ENCODE results near the gene PRR16. TPM values are rescaled to one million over a fixed set of nuclear protein-coding genes. Genes with fewer than 3 reads are reported as not detected.

PRR16 gene
- total and polyA plus RNA-seq, 2 experiments from 2014 or later: 1.0 to 1.7 TPM

DNA sequence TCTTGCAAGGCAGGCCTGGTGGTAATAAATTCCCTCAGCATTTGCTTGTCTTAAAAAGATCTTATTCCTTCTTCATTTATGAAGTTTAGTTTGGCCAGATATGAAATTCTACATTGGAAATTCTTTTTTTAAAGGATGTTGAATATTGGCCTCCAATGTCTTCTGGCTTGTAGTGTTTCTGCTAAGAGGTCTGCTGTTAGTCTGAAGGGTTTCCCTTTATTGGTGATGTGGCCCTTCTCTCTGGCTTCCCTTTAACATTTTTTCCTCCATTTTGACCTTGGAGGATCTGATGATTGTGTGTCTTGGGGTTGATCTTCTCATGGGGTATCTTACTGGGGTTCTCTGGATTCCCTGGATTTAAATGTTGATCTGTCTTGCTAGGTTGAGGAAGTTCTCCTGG, 33.5 kb upstream of the PRR16 start:
- H3K9me2 ChIP-seq (ENCODE audit: insufficient read depth): no peaks in the 10 kb centered on the region; the same call in 1 of the 2 replicates
- Mint-ChIP-seq H3K27me3 (ENCODE audit: insufficient read depth, low read depth, poor library complexity) (no peaks in the 10 kb centered on the region), H3K27ac (no peak overlapping the region), H3K4me3 (no peak overlapping the region), H3K36me3 (ENCODE audit: low read depth) (peaks cover 25% of the 10 kb centered on the region; the same call in 2 of the 3 replicates), H3K9me3 (peaks cover 28% of the 10 kb centered on the region), H3K4me1 (peaks cover 4% of the 10 kb centered on the region; the same call in 2 of the 3 replicates)
- no peak for DNase-seq (ENCODE audit: low spot score)
- H3K27ac ChIP-seq (ENCODE audit: low read depth): no peak overlapping the region
- no peaks in the 10 kb centered on the region for H3K4me1 ChIP-seq (ENCODE audit: insufficient read depth)
- no peak overlapping the region for H3K4me3 ChIP-seq
- no peak overlapping the region for H3K4me2 ChIP-seq
- no peaks in the 10 kb centered on the region for H3F3A ChIP-seq (replicated peaks; ENCODE audit: low read depth)
- TF ChIP-seq ZNF331 (CRISPR knock-in tag; IDR thresholded peaks at IDR 0.05; ENCODE audit: low read depth) (no peak), NANOG (IDR thresholded peaks at IDR 0.05; ENCODE audit: borderline replicate concordance) (no peak), ZNF114 (CRISPR knock-in tag; IDR thresholded peaks at IDR 0.05) (no peak), POLR2AphosphoS5 (IDR thresholded peaks at IDR 0.05; ENCODE audit: low read depth) (no peak), REST (IDR thresholded peaks at IDR 0.05; ENCODE audit: unreplicated experiment) (no peak), EZH2 (IDR thresholded peaks at IDR 0.05; ENCODE audit: low read depth, unreplicated experiment) (no peak), EZH2phosphoT487 (IDR thresholded peaks at IDR 0.05; ENCODE audit: unreplicated experiment) (no peak), JUNB (IDR thresholded peaks at IDR 0.05; ENCODE audit: unreplicated experiment) (no peak), STAT1 (IDR thresholded peaks at IDR 0.05; ENCODE audit: unreplicated experiment) (no peak), CREB1 (CRISPR knock-in tag; IDR thresholded peaks at IDR 0.05; ENCODE audit: low read depth) (no peak)
- TF ChIP-seq, protein P1, sequence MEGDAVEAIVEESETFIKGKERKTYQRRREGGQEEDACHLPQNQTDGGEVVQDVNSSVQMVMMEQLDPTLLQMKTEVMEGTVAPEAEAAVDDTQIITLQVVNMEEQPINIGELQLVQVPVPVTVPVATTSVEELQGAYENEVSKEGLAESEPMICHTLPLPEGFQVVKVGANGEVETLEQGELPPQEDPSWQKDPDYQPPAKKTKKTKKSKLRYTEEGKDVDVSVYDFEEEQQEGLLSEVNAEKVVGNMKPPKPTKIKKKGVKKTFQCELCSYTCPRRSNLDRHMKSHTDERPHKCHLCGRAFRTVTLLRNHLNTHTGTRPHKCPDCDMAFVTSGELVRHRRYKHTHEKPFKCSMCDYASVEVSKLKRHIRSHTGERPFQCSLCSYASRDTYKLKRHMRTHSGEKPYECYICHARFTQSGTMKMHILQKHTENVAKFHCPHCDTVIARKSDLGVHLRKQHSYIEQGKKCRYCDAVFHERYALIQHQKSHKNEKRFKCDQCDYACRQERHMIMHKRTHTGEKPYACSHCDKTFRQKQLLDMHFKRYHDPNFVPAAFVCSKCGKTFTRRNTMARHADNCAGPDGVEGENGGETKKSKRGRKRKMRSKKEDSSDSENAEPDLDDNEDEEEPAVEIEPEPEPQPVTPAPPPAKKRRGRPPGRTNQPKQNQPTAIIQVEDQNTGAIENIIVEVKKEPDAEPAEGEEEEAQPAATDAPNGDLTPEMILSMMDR (conservative IDR thresholded peaks at IDR 0.05; ENCODE audit: low read depth in 2 of 2): no peak
- TF ChIP-seq, protein P2, sequence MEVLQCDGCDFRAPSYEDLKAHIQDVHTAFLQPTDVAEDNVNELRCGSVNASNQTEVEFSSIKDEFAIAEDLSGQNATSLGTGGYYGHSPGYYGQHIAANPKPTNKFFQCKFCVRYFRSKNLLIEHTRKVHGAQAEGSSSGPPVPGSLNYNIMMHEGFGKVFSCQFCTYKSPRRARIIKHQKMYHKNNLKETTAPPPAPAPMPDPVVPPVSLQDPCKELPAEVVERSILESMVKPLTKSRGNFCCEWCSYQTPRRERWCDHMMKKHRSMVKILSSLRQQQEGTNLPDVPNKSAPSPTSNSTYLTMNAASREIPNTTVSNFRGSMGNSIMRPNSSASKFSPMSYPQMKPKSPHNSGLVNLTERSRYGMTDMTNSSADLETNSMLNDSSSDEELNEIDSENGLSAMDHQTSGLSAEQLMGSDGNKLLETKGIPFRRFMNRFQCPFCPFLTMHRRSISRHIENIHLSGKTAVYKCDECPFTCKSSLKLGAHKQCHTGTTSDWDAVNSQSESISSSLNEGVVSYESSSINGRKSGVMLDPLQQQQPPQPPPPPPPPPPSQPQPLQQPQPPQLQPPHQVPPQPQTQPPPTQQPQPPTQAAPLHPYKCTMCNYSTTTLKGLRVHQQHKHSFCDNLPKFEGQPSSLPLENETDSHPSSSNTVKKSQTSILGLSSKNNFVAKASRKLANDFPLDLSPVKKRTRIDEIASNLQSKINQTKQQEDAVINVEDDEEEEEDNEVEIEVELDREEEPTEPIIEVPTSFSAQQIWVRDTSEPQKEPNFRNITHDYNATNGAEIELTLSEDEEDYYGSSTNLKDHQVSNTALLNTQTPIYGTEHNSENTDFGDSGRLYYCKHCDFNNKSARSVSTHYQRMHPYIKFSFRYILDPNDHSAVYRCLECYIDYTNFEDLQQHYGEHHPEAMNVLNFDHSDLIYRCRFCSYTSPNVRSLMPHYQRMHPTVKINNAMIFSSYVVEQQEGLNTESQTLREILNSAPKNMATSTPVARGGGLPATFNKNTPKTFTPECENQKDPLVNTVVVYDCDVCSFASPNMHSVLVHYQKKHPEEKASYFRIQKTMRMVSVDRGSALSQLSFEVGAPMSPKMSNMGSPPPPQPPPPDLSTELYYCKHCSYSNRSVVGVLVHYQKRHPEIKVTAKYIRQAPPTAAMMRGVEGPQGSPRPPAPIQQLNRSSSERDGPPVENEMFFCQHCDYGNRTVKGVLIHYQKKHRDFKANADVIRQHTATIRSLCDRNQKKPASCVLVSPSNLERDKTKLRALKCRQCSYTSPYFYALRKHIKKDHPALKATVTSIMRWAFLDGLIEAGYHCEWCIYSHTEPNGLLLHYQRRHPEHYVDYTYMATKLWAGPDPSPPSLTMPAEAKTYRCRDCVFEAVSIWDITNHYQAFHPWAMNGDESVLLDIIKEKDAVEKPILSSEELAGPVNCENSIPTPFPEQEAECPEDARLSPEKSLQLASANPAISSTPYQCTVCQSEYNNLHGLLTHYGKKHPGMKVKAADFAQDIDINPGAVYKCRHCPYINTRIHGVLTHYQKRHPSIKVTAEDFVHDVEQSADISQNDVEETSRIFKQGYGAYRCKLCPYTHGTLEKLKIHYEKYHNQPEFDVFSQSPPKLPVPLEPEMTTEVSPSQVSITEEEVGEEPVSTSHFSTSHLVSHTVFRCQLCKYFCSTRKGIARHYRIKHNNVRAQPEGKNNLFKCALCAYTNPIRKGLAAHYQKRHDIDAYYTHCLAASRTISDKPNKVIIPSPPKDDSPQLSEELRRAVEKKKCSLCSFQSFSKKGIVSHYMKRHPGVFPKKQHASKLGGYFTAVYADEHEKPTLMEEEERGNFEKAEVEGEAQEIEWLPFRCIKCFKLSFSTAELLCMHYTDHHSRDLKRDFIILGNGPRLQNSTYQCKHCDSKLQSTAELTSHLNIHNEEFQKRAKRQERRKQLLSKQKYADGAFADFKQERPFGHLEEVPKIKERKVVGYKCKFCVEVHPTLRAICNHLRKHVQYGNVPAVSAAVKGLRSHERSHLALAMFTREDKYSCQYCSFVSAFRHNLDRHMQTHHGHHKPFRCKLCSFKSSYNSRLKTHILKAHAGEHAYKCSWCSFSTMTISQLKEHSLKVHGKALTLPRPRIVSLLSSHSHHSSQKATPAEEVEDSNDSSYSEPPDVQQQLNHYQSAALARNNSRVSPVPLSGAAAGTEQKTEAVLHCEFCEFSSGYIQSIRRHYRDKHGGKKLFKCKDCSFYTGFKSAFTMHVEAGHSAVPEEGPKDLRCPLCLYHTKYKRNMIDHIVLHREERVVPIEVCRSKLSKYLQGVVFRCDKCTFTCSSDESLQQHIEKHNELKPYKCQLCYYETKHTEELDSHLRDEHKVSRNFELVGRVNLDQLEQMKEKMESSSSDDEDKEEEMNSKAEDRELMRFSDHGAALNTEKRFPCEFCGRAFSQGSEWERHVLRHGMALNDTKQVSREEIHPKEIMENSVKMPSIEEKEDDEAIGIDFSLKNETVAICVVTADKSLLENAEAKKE (CRISPR knock-in tag; IDR thresholded peaks at IDR 0.05): no peak
- TF ChIP-seq, protein P3, sequence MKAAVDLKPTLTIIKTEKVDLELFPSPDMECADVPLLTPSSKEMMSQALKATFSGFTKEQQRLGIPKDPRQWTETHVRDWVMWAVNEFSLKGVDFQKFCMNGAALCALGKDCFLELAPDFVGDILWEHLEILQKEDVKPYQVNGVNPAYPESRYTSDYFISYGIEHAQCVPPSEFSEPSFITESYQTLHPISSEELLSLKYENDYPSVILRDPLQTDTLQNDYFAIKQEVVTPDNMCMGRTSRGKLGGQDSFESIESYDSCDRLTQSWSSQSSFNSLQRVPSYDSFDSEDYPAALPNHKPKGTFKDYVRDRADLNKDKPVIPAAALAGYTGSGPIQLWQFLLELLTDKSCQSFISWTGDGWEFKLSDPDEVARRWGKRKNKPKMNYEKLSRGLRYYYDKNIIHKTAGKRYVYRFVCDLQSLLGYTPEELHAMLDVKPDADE (IDR thresholded peaks at IDR 0.05): no peak
- no peak for ATAC-seq
- no peaks in the 10 kb centered on the region for H3K79me2 ChIP-seq (replicated peaks; ENCODE audit: insufficient read depth)
- no peaks in the 10 kb centered on the region for H4K20me1 ChIP-seq (replicated peaks; ENCODE audit: insufficient read depth)
- H3K27me3 ChIP-seq (ENCODE audit: insufficient read depth): no peaks in the 10 kb centered on the region
- H3K36me3 ChIP-seq (ENCODE audit: insufficient read depth): no peaks in the 10 kb centered on the region; the same call in 1 of the 2 replicates
- H2AFZ ChIP-seq: no peak overlapping the region

Data from GM23338 (cell line).